ENCODE results near the gene GAB1. TPM values are rescaled to one million over a fixed set of nuclear protein-coding genes. Genes with fewer than 3 reads are reported as not detected.

GAB1 gene
- total and polyA plus RNA-seq, 2 donors = 3.9 to 6.9 TPM

- 97% methylated on average over 3 of the region's 3 CpGs for WGBS
- H3K4me3 ChIP-seq (ENCODE audit: low read length in 2 of 2) = no peak overlapping the region
- no peak overlapping the region for H3K27ac ChIP-seq (ENCODE audit: low read depth in 1 of 2, low read length in 1 of 2)
- H3K9me3 ChIP-seq (ENCODE audit: control insufficient read depth in 2 of 2, insufficient read depth in 1 of 2, low read length in 1 of 2) = no peaks in the 10 kb centered on the region
- H3K27me3 ChIP-seq (ENCODE audit: control insufficient read depth in 2 of 2, insufficient read depth in 1 of 2, low read length in 1 of 2) = no peaks in the 10 kb centered on the region
- H3K36me3 ChIP-seq (ENCODE audit: control insufficient read depth in 2 of 2, insufficient read depth in 2 of 2, low read length in 1 of 2) = no peaks in the 10 kb centered on the region
- DNase-seq (ENCODE audit: low read depth in 6 of 9, low spot score in 9 of 9) = no peak
- no peaks in the 10 kb centered on the region for H3K4me1 ChIP-seq (ENCODE audit: control insufficient read depth in 2 of 2, insufficient read depth in 2 of 2, low read length in 2 of 2)
Observed at GRCh38 chr4:143410015-143410414, 73.3 kb downstream of the GAB1 start.

DNA sequence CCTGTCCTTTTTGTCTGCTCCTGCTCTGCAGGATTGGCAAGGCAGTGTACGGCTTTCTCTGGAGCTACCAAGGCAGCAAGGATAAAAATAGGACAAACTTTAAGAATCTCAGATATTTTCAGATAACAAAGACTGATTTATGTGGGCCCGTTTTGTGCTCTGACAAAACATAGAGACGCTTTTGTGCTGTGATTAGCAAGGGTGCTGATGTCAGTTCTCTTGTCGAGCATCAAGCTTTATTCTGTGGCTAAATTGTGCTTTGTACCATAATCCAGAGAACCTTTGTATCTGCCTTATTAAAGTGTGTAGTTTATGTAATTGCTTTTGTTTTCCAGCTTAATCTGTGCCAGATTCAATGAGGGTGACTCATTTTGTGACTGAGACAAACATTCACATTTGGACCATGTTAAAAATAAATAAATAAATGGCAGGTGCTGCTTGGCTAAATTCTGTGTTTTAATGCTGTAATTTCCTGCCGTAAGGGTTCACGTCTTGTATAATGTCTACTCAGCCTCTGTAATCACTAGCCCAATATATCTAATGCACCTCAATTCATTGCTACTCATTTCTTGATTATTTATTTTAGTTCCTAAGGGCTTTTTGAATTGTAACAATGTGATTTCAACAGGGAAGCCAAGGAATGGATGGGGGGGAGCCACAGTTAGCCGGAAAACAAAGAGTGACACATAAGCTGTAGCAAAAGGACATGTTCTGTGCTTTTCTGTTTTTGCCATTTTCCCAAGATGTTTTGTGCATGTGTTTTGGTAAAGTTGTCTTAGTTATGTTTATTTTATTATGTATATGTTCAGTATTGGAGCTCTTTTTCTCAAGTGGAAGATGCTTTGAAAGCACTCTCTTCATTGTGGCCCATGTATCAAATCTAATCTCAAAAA lies 75.1 kb downstream of the GAB1 start:
- Histone ChIP-seq H3K4me1 (ENCODE audit: control insufficient read depth in 2 of 2, insufficient read depth in 2 of 2, low read length in 2 of 2) (no peaks in the 10 kb centered on the region), H3K36me3 (ENCODE audit: control insufficient read depth in 2 of 2, insufficient read depth in 2 of 2, low read length in 1 of 2) (no peaks in the 10 kb centered on the region), H3K9me3 (ENCODE audit: control insufficient read depth in 2 of 2, insufficient read depth in 1 of 2, low read length in 1 of 2) (no peaks in the 10 kb centered on the region), H3K27ac (ENCODE audit: low read depth in 1 of 2, low read length in 1 of 2) (no peak overlapping the region), H3K27me3 (ENCODE audit: control insufficient read depth in 2 of 2, insufficient read depth in 1 of 2, low read length in 1 of 2) (no peaks in the 10 kb centered on the region), H3K4me3 (ENCODE audit: low read length in 2 of 2) (no peak overlapping the region)
- 96% methylated on average over 7 of the region's 7 CpGs for WGBS
- DNase-seq (ENCODE audit: low read depth in 6 of 9, low spot score in 9 of 9) = no peak

DNA sequence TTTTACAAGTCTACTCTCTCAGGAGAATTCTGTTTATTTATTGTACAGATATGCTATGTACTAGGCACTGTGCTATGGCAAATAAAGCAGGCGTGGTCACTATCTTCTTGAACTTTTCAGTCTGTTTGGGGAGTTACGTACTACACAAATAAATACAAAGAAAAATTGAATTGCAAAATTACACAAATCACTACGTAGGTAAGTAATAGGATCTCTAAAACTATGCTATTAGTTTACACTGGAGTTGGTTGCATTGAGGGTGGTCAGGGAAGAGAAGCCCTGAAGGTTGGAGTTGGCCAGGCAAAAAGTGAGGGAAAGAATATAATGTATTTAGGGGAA lies 75.7 kb downstream of the GAB1 start:
- no peak overlapping the region for H3K4me3 ChIP-seq (ENCODE audit: low read length in 2 of 2)
- H3K36me3 ChIP-seq (ENCODE audit: control insufficient read depth in 2 of 2, insufficient read depth in 2 of 2, low read length in 1 of 2) = no peaks in the 10 kb centered on the region
- H3K27me3 ChIP-seq (ENCODE audit: control insufficient read depth in 2 of 2, insufficient read depth in 1 of 2, low read length in 1 of 2) = no peaks in the 10 kb centered on the region
- no peak for DNase-seq (ENCODE audit: low read depth in 6 of 9, low spot score in 9 of 9)
- WGBS = 99% methylated on average over 3 of the region's 3 CpGs
- H3K9me3 ChIP-seq (ENCODE audit: control insufficient read depth in 2 of 2, insufficient read depth in 1 of 2, low read length in 1 of 2) = no peaks in the 10 kb centered on the region
- no peaks in the 10 kb centered on the region for H3K4me1 ChIP-seq (ENCODE audit: control insufficient read depth in 2 of 2, insufficient read depth in 2 of 2, low read length in 2 of 2)
- H3K27ac ChIP-seq (ENCODE audit: low read depth in 1 of 2, low read length in 1 of 2) = no peak overlapping the region

DNA sequence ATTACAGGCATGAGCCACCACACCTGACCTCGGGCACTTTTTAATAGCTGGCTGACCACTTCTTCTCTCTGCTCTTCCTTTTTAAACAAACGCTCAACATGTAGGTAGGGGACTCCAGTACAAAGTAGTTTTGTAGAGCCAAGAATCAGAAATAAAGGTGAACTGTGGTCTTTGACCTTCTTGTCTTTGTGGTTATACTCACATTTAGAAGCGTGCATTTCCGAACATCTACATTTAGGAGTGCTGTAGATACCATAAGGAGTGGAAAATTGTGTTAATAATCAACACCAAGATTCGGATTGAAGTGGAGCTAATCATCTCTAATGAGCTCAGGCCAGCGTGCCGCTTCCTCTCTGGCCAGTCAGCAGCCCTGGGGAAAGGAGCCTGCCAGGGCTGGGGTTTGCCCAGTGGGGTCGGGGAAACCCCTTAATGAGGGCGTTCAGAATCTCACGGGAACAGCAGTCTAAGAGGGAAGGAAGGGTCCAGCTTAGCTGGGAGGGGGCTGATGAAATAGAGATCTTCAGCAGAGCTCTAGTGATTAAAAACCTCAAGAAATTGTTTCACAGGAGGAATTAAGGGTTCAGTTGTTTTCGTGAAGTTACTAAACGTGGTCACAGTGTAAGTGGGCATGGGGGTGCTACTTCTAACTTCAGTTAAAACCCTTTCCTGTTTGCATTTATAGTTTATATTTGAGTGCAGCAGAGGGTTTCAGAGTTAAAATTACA lies 81.2 kb downstream of the GAB1 start:
- Histone ChIP-seq H3K27me3 (ENCODE audit: control insufficient read depth in 2 of 2, insufficient read depth in 1 of 2, low read length in 1 of 2) (no peaks in the 10 kb centered on the region), H3K4me3 (ENCODE audit: low read length in 2 of 2) (no peak overlapping the region), H3K4me1 (ENCODE audit: control insufficient read depth in 2 of 2, insufficient read depth in 2 of 2, low read length in 2 of 2) (no peaks in the 10 kb centered on the region), H3K27ac (ENCODE audit: low read depth in 1 of 2, low read length in 1 of 2) (no peak overlapping the region), H3K36me3 (ENCODE audit: control insufficient read depth in 2 of 2, insufficient read depth in 2 of 2, low read length in 1 of 2) (no peaks in the 10 kb centered on the region), H3K9me3 (ENCODE audit: control insufficient read depth in 2 of 2, insufficient read depth in 1 of 2, low read length in 1 of 2) (no peaks in the 10 kb centered on the region)
- 94% methylated on average over 12 of the region's 12 CpGs for WGBS
- DNase-seq (ENCODE audit: low read depth in 6 of 9, low spot score in 9 of 9) = no peak

GRCh38 chr4:143420227-143420626 lies 83.6 kb downstream of the GAB1 start:
- no peak overlapping the region for H3K4me3 ChIP-seq (ENCODE audit: low read length in 2 of 2)
- DNase-seq (ENCODE audit: low read depth in 6 of 9, low spot score in 9 of 9) = no peak
- no peak overlapping the region for H3K27ac ChIP-seq (ENCODE audit: low read depth in 1 of 2, low read length in 1 of 2)
- H3K27me3 ChIP-seq (ENCODE audit: control insufficient read depth in 2 of 2, insufficient read depth in 1 of 2, low read length in 1 of 2) = no peaks in the 10 kb centered on the region
- H3K36me3 ChIP-seq (ENCODE audit: control insufficient read depth in 2 of 2, insufficient read depth in 2 of 2, low read length in 1 of 2) = no peaks in the 10 kb centered on the region
- WGBS = 98% methylated on average over 2 of the region's 2 CpGs
- no peaks in the 10 kb centered on the region for H3K9me3 ChIP-seq (ENCODE audit: control insufficient read depth in 2 of 2, insufficient read depth in 1 of 2, low read length in 1 of 2)
- H3K4me1 ChIP-seq (ENCODE audit: control insufficient read depth in 2 of 2, insufficient read depth in 2 of 2, low read length in 2 of 2) = no peaks in the 10 kb centered on the region

DNA sequence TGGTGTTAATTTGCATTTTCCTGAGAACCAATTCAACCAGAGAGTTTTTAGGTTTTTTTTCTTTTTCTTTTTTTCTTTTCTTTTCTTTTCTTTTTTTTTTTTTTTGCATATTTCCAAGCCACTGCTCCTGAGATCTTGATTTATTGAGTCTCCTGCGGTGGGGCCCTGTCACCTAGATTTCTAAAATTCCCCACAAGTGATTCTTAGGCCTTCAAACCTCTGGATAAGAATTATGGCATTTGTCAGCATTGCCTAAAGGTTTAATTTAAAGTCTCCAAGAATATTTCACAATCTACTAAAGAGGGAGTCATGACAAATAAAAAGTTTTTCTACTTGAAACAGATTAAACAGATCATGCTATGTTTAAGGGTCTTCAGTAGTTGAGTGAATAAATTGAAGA lies 84.9 kb downstream of the GAB1 start:
- H3K36me3 ChIP-seq (ENCODE audit: control insufficient read depth in 2 of 2, insufficient read depth in 2 of 2, low read length in 1 of 2) = no peaks in the 10 kb centered on the region
- no peak overlapping the region for H3K27ac ChIP-seq (ENCODE audit: low read depth in 1 of 2, low read length in 1 of 2)
- H3K9me3 ChIP-seq (ENCODE audit: control insufficient read depth in 2 of 2, insufficient read depth in 1 of 2, low read length in 1 of 2) = no peaks in the 10 kb centered on the region
- WGBS = 96% methylated on average over 1 of the region's 1 CpG
- no peaks in the 10 kb centered on the region for H3K27me3 ChIP-seq (ENCODE audit: control insufficient read depth in 2 of 2, insufficient read depth in 1 of 2, low read length in 1 of 2)
- H3K4me3 ChIP-seq (ENCODE audit: low read length in 2 of 2) = no peak overlapping the region
- DNase-seq (ENCODE audit: low read depth in 6 of 9, low spot score in 9 of 9) = no peak
- no peaks in the 10 kb centered on the region for H3K4me1 ChIP-seq (ENCODE audit: control insufficient read depth in 2 of 2, insufficient read depth in 2 of 2, low read length in 2 of 2)

GRCh38 chr4:143424276-143424675 lies 87.6 kb downstream of the GAB1 start:
- Histone ChIP-seq H3K27ac (ENCODE audit: low read depth in 1 of 2, low read length in 1 of 2) (no peak overlapping the region), H3K27me3 (ENCODE audit: control insufficient read depth in 2 of 2, insufficient read depth in 1 of 2, low read length in 1 of 2) (no peaks in the 10 kb centered on the region), H3K9me3 (ENCODE audit: control insufficient read depth in 2 of 2, insufficient read depth in 1 of 2, low read length in 1 of 2) (peaks cover 0 to 3% of the 10 kb centered on the region in 2 donors), H3K36me3 (ENCODE audit: control insufficient read depth in 2 of 2, insufficient read depth in 2 of 2, low read length in 1 of 2) (no peaks in the 10 kb centered on the region), H3K4me3 (ENCODE audit: low read length in 2 of 2) (no peak overlapping the region), H3K4me1 (ENCODE audit: control insufficient read depth in 2 of 2, insufficient read depth in 2 of 2, low read length in 2 of 2) (no peaks in the 10 kb centered on the region)
- DNase-seq (ENCODE audit: low read depth in 6 of 9, low spot score in 9 of 9) = no peak

DNA sequence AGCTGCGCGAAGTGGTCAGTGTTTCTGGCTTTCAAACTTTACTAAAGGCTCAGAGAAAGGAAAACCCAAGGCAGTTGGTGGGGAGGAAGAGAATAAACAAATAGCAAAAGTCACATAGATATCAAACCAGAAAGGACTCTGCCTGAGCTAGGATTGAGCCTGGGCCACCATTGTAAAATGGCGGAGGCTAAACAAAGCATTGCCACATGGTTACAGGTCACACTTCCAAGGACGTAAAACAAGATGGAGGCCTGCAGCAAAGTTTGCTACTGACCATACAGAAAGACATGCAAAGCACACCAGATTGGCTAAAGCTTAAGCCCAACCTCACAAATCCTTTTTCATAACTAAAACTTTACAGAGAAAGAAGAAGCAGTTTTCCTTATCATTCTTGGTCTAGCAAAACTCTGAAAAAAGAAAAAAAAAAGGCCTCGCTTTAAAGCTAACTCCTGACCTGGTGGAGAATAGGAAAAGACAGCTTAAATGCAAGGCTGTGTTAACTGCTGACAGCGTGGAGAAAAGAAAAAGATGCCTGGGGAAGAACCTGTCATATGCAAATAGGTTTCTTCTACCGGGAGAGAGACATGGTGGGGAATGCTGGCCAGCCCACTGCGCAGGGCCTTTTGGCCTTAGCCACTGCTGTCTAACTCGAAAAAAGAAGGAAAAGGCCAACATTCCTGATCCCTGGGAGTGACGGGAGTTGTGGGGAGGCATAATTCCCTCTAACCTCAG lies 95.0 kb downstream of the GAB1 start:
- Histone ChIP-seq H3K4me3 (ENCODE audit: low read length in 2 of 2) (no peak overlapping the region), H3K27me3 (ENCODE audit: control insufficient read depth in 2 of 2, insufficient read depth in 1 of 2, low read length in 1 of 2) (no peaks in the 10 kb centered on the region), H3K36me3 (ENCODE audit: control insufficient read depth in 2 of 2, insufficient read depth in 2 of 2, low read length in 1 of 2) (no peaks in the 10 kb centered on the region), H3K4me1 (ENCODE audit: control insufficient read depth in 2 of 2, insufficient read depth in 2 of 2, low read length in 2 of 2) (no peaks in the 10 kb centered on the region), H3K9me3 (ENCODE audit: control insufficient read depth in 2 of 2, insufficient read depth in 1 of 2, low read length in 1 of 2) (peaks cover 0 to 6% of the 10 kb centered on the region in 2 donors), H3K27ac (ENCODE audit: low read depth in 1 of 2, low read length in 1 of 2) (no peak overlapping the region)
- WGBS = 97% methylated on average over 10 of the region's 10 CpGs
- no peak for DNase-seq (ENCODE audit: low read depth in 6 of 9, low spot score in 9 of 9)

- DNase-seq (ENCODE audit: low read depth in 6 of 9, low spot score in 9 of 9) = no peak
- H3K4me1 ChIP-seq (ENCODE audit: control insufficient read depth in 2 of 2, insufficient read depth in 2 of 2, low read length in 2 of 2) = no peaks in the 10 kb centered on the region
- no peak overlapping the region for H3K27ac ChIP-seq (ENCODE audit: low read depth in 1 of 2, low read length in 1 of 2)
- WGBS = 97% methylated on average over 4 of the region's 4 CpGs
- no peaks in the 10 kb centered on the region for H3K27me3 ChIP-seq (ENCODE audit: control insufficient read depth in 2 of 2, insufficient read depth in 1 of 2, low read length in 1 of 2)
- H3K9me3 ChIP-seq (ENCODE audit: control insufficient read depth in 2 of 2, insufficient read depth in 1 of 2, low read length in 1 of 2) = peaks cover 0 to 6% of the 10 kb centered on the region in 2 donors
- no peaks in the 10 kb centered on the region for H3K36me3 ChIP-seq (ENCODE audit: control insufficient read depth in 2 of 2, insufficient read depth in 2 of 2, low read length in 1 of 2)
- no peak overlapping the region for H3K4me3 ChIP-seq (ENCODE audit: low read length in 2 of 2)
Observed at GRCh38 chr4:143432258-143432591, 95.5 kb downstream of the GAB1 start.

Measured in thymus (tissue), 11 donors.